Neural progenitor cell (in vitro differentiated cells): ENCODE data around the gene TAF4.

Experiments
- EZH2 ChIP-seq: fragments of 200-600 bp; sonication (generic); IDR thresholded peaks from 2 replicates; pipeline ENCODE4 v1.6.1; 2017; ENCODE audit warnings: antibody characterized with exemption, mild to moderate bottlenecking, moderate library complexity
- EZH2phosphoT487 ChIP-seq: fragments of 200-600 bp; sonication (generic); IDR thresholded peaks from 2 replicates; pipeline ENCODE4 v1.6.1; 2017; ENCODE audit warnings: antibody characterized with exemption
- TF ChIP-seq, protein P1 (sequence below): fragments of 200-600 bp; sonication (generic); IDR thresholded peaks from 2 replicates; pipeline ENCODE4 v1.5.1; 2017; ENCODE audit warnings: antibody characterized with exemption, mild to moderate bottlenecking

- TF ChIP-seq, protein P1, sequence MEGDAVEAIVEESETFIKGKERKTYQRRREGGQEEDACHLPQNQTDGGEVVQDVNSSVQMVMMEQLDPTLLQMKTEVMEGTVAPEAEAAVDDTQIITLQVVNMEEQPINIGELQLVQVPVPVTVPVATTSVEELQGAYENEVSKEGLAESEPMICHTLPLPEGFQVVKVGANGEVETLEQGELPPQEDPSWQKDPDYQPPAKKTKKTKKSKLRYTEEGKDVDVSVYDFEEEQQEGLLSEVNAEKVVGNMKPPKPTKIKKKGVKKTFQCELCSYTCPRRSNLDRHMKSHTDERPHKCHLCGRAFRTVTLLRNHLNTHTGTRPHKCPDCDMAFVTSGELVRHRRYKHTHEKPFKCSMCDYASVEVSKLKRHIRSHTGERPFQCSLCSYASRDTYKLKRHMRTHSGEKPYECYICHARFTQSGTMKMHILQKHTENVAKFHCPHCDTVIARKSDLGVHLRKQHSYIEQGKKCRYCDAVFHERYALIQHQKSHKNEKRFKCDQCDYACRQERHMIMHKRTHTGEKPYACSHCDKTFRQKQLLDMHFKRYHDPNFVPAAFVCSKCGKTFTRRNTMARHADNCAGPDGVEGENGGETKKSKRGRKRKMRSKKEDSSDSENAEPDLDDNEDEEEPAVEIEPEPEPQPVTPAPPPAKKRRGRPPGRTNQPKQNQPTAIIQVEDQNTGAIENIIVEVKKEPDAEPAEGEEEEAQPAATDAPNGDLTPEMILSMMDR: no peak
- TF ChIP-seq EZH2: no peak
- TF ChIP-seq EZH2phosphoT487: no peak
These were observed 78.8 kb downstream of the TAF4 start for GRCh38 chr20:61986762-61987321.
